A673 (cell line): ENCODE results near the gene FOXN3.

ENCODE experiments used
- EZH2 ChIP-seq: fragments of 200-600 bp; sonication (generic); IDR thresholded peaks from 2 replicates; pipeline ENCODE4 v1.6.1; 2017; ENCODE audit warnings: borderline replicate concordance, low read depth, mild to moderate bottlenecking, mixed read lengths, antibody characterized with exemption, low read length; ENCODE audit not compliant: poor library complexity, severe bottlenecking
- TF ChIP-seq, protein P1 (sequence below): fragments of 300-800, 200-600 bp; sonication (generic); conservative IDR thresholded peaks from 2 replicates; pipeline ENCODE4 v1.5.1; 2017; ENCODE audit warnings: low read depth, mild to moderate bottlenecking, antibody characterized with exemption, low read length, moderate library complexity, mixed read lengths

DNA sequence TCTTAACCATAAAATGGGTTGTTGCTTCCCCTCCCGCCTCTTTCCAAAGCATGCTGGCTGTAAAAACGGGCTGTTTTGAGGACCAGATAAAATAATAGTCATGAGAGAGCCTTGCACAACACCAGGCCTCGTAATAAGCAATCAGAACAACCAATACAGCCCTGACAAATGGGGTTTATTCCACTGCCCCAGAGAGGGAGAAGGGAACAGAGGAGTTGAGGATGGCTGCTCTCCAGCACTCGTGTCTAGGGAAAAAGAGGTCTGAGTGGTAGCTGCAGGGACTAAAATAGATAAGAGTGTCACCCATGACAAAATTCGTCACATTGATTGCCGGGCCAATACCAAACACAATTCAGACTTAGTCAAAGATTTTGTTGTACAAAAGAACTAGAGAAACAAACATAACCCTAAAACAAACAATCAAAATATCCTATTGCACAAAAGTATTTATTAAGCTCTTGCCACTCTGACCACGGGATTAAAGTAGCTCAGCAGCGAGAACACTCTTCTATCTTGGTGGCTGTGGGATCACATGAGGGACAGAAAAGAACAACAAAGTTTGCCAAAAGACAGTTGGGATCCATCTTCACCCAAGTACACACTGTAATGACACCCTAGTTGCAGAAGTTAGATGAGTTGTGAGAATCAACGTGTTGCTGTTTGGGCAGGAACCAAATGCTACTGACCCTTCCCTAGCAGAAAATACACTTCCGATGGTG lies 188.0 kb downstream of the FOXN3 start:
- TF ChIP-seq, protein P1, sequence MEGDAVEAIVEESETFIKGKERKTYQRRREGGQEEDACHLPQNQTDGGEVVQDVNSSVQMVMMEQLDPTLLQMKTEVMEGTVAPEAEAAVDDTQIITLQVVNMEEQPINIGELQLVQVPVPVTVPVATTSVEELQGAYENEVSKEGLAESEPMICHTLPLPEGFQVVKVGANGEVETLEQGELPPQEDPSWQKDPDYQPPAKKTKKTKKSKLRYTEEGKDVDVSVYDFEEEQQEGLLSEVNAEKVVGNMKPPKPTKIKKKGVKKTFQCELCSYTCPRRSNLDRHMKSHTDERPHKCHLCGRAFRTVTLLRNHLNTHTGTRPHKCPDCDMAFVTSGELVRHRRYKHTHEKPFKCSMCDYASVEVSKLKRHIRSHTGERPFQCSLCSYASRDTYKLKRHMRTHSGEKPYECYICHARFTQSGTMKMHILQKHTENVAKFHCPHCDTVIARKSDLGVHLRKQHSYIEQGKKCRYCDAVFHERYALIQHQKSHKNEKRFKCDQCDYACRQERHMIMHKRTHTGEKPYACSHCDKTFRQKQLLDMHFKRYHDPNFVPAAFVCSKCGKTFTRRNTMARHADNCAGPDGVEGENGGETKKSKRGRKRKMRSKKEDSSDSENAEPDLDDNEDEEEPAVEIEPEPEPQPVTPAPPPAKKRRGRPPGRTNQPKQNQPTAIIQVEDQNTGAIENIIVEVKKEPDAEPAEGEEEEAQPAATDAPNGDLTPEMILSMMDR = no peak
- no peak for TF ChIP-seq EZH2
